Neural progenitor cell (in vitro differentiated cells): ENCODE measurements around the gene PYCARD.

Source experiments
- CTCF ChIP-seq: fragments of 200-600 bp; sonication (generic); IDR thresholded peaks from 2 replicates; pipeline ENCODE4 v1.5.1; 2017; ENCODE audit warnings: antibody characterized with exemption, mild to moderate bottlenecking
- EZH2phosphoT487 ChIP-seq: fragments of 200-600 bp; sonication (generic); IDR thresholded peaks from 2 replicates; pipeline ENCODE4 v1.6.1; 2017; ENCODE audit warnings: antibody characterized with exemption

DNA sequence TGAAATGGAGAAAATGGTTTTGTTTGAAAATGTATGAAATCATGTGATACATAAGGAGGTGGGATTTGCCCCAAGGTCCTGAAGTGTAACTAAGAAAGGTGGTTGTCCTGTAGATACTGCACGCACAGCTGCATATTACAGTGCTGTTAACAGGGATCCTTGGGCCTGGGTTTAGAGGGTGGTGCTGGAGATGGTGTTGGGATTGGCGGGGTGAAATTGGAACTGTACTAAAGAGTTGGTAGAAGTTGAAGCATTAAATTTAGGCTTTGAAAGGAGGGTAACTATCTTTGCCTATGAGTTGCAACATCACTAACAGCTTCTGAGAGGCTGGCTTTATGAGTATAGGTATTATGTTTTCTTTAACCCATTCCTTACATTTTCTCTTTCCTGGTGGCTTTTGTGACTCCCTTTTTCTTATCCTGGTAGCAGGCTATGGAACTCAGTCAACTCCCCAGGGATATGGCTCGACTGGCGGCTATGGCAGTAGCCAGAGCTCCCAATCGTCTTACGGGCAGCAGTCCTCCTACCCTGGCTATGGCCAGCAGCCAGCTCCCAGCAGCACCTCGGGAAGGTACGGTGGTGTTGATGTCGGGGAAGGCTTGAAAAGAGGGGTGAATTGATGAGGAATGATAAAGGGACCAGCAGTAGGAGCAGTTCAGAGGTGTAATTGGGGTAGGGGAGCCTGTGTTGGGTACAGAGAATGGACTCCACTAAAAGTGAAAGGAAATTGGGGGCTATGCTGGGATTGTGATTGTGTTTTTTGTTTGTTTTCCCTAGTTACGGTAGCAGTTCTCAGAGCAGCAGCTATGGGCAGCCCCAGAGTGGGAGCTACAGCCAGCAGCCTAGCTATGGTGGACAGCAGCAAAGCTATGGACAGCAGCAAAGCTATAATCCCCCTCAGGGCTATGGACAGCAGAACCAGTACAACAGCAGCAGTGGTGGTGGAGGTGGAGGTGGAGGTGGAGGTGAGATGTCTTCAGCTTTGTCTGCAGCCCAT, 18.8 kb downstream of the PYCARD start:
- TF ChIP-seq CTCF = no peak
- no peak for TF ChIP-seq EZH2phosphoT487
